Mucosa of gallbladder (tissue), 1 donor: ENCODE results near the gene GALK1. TPM values are rescaled to one million over a fixed set of nuclear protein-coding genes. Genes with fewer than 3 reads are reported as not detected.
"Not testable (repeated sequence)": the region's sequence is repeated elsewhere in the genome, so short reads cannot be mapped to it uniquely, and the experiment has no call there.

Experiments
- DNase-seq: peaks from one replicate; pipeline ENCODE4 v3.0.0-alpha.2; 2020; ENCODE audit warnings: low spot score
- total RNA-seq: library from RNA; stranded (reverse); gene quantifications from one replicate; pipeline ENCODE4 v1.2.1, GENCODE V29; 2021
- donor health status: DM: no; HTN: no; CAD: no.

GALK1 gene
- total RNA-seq, 1 donor from 2014 or later = 35.9 TPM

GRCh38 chr17:75783803-75784472, 18.9 kb upstream of the GALK1 start:
- DNase-seq = peak; percentile 43

GRCh38 chr17:75783069-75783783, 18.2 kb upstream of the GALK1 start:
- DNase-seq = no peak

- DNase-seq = no peak
Observed at GRCh38 chr17:75779987-75780889, 15.2 kb upstream of the GALK1 start.

- DNase-seq = peak; percentile 99
Observed at GRCh38 chr17:75779250-75779986, 14.4 kb upstream of the GALK1 start.

- no peak for DNase-seq
Observed at GRCh38 chr17:75778861-75779249, 13.9 kb upstream of the GALK1 start.

- DNase-seq = not testable (repeated sequence)
Observed at GRCh38 chr17:75778066-75778860, 13.3 kb upstream of the GALK1 start.

GRCh38 chr17:75777296-75777922, 12.4 kb upstream of the GALK1 start:
- no peak for DNase-seq

GRCh38 chr17:75776386-75777295, 11.6 kb upstream of the GALK1 start:
- no peak for DNase-seq

GRCh38 chr17:75774991-75775668, 10.1 kb upstream of the GALK1 start:
- no peak for DNase-seq

- no peak for DNase-seq
Observed at GRCh38 chr17:75774471-75774990, 9.5 kb upstream of the GALK1 start.

GRCh38 chr17:75773808-75774470, 8.9 kb upstream of the GALK1 start:
- no peak for DNase-seq

- DNase-seq = no peak
Observed at GRCh38 chr17:75773121-75773807, 8.3 kb upstream of the GALK1 start.

- DNase-seq = no peak
Observed at GRCh38 chr17:75771334-75772281, 6.6 kb upstream of the GALK1 start.

- peak; percentile 66 for DNase-seq
Observed at GRCh38 chr17:75769536-75769935, 4.5 kb upstream of the GALK1 start.

GRCh38 chr17:75767881-75768280, 2.9 kb upstream of the GALK1 start:
- no peak for DNase-seq

GRCh38 chr17:75765981-75766380, 989 bp upstream of the GALK1 start:
- DNase-seq = no peak
